Vagina (tissue), 2 donors: ENCODE measurements around the gene CASP2.

Experiments used
- POLR2AphosphoS5 ChIP-seq, 2 donors: sonication (generic); formaldehyde crosslinking; IDR thresholded peaks; one replicate each; pipeline ENCODE4 v1.9.0; 2017; ENCODE audit warnings: antibody characterized with exemption in 2 of 2, mild to moderate bottlenecking in 2 of 2, low read depth in 1 of 2; ENCODE audit not compliant: insufficient read depth in 1 of 2
- TF ChIP-seq, protein P1 (sequence below), 3 experiments: fragments of 450-650 bp in 2 of 3; fragments of 200-600 bp in 1 of 3; sonication (generic) in 1 of 3; IDR thresholded peaks; one replicate each; pipeline ENCODE4 v1.5.1; 2017 to 2019; ENCODE audit warnings: antibody characterized with exemption in 3 of 3, mild to moderate bottlenecking in 2 of 3, moderate library complexity in 2 of 3

DNA sequence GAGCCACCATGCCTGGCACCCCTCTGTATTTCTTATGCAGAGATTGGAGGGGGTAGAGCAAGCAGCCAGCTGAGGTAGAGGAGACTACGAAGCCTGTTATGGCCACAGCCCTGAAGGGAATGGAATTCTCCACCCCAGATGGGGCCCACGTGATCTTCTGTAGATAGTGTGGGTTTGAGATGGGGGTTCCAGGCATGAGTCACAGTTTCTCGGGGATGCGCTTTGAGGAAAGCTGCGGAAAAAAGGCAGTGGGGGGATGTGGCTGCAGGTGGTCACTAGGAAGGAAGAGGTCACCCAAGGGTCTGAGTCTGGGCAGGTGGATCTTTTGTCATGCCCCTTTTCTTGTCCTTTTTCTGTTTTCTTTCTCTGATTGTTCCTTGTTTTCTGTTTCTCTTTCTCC, 62.9 kb downstream of the CASP2 start:
- TF ChIP-seq POLR2AphosphoS5 (IDR thresholded peaks at IDR 0.05; ENCODE audit: insufficient read depth in 1 of 2, low read depth in 1 of 2): no peak
- TF ChIP-seq, protein P1, sequence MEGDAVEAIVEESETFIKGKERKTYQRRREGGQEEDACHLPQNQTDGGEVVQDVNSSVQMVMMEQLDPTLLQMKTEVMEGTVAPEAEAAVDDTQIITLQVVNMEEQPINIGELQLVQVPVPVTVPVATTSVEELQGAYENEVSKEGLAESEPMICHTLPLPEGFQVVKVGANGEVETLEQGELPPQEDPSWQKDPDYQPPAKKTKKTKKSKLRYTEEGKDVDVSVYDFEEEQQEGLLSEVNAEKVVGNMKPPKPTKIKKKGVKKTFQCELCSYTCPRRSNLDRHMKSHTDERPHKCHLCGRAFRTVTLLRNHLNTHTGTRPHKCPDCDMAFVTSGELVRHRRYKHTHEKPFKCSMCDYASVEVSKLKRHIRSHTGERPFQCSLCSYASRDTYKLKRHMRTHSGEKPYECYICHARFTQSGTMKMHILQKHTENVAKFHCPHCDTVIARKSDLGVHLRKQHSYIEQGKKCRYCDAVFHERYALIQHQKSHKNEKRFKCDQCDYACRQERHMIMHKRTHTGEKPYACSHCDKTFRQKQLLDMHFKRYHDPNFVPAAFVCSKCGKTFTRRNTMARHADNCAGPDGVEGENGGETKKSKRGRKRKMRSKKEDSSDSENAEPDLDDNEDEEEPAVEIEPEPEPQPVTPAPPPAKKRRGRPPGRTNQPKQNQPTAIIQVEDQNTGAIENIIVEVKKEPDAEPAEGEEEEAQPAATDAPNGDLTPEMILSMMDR (IDR thresholded peaks at IDR 0.05): no peak
